SK-N-MC (cell line): ENCODE results near the gene TMEM123.

Experiments
- EZH2 ChIP-seq: fragments of 200-600 bp; sonication (generic); IDR thresholded peaks from one replicate; pipeline ENCODE4 v1.6.1; 2017; ENCODE audit warnings: antibody characterized with exemption
- FOXP2 ChIP-seq: optimal IDR thresholded peaks from 2 replicates; pipeline ENCODE3; 2011; ENCODE audit warnings: mild to moderate bottlenecking, moderate library complexity; ENCODE audit not compliant: insufficient read depth; ENCODE audit errors: extremely low read length, control extremely low read depth
- POLR2AphosphoS5 ChIP-seq: IDR thresholded peaks from 2 replicates; pipeline ENCODE4 v1.6.1; 2012; ENCODE audit warnings: mild to moderate bottlenecking, low read depth, low read length, borderline replicate concordance

GRCh38 chr11:102428696-102429095 is 23.9 kb downstream of the TMEM123 start:
- no peak for TF ChIP-seq POLR2AphosphoS5
- no peak for TF ChIP-seq EZH2
- no peak for TF ChIP-seq FOXP2
